Fibroblast of skin of left quadriceps (primary cell): ENCODE measurements around the gene MYO7A.
A peak's percentile ranks its signal among the peaks of the same experiment; 100 is the strongest.

Experiments
- DNase-seq, 2 experiments: peaks; one replicate each; pipeline ENCODE4 v3.0.0-alpha.2; 2013; ENCODE audit warnings: low read depth in 2 of 2

MYO7A gene

DNA sequence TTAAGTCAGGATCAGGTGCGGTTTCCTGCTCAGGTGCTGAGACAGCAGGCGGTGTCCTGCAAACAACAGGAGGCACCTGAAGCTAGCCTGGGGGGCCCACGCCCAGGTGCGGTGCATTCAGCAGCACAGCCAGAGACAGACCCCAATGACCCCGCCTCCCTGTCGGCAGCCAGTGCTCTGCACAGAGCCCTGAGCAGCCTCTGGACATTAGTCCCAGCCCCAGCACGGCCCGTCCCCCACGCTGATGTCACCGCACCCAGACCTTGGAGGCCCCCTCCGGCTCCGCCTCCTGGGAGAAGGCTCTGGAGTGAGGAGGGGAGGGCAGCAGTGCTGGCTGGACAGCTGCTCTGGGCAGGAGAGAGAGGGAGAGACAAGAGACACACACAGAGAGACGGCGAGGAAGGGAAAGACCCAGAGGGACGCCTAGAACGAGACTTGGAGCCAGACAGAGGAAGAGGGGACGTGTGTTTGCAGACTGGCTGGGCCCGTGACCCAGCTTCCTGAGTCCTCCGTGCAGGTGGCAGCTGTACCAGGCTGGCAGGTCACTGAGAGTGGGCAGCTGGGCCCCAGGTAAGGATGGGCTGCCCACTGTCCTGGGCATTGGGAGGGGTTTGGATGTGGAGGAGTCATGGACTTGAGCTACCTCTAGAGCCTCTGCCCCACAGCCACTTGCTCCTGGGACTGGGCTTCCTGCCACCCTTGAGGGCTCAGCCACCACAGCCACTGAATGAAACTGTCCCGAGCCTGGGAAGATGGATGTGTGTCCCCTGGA is at the start of gene MYO7A:
MYO7A (plus strand) TSS at position 327 of the 772 bp plus-strand sequence. CDS start 2,389 bp downstream, outside the sequence.
- no peak for DNase-seq

GRCh38 chr11:77079666-77080065 is 48.4 kb upstream of the MYO7A start:
- DNase-seq: no peak

DNA sequence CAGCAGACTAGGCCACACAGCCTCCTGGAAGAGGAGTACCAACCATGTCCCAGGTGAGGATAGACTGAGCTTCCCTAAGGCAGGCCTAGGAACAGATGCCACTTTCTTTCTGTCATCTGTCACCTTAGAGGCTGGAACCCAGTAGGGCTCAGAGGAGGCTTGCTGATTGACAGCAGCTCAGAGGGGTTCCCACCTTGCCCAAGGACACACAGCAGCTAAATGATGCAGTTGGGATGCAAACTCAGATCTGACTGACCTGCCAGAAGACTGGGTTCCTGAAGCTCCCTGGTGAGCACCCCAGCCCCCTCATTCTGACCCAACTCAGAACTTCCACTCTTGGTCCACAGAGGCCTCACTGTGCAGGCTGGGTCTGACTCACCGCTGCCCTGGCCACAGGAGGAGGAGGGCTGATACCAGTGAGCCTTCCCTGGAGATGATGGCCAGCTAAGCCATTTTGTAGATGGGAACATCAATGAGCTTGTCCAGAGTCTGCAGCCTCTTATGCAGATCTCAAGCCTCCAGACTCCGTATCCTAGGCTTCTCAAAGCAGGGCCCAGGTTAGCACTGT is 47.3 kb upstream of the MYO7A start:
- DNase-seq: no peak

DNA sequence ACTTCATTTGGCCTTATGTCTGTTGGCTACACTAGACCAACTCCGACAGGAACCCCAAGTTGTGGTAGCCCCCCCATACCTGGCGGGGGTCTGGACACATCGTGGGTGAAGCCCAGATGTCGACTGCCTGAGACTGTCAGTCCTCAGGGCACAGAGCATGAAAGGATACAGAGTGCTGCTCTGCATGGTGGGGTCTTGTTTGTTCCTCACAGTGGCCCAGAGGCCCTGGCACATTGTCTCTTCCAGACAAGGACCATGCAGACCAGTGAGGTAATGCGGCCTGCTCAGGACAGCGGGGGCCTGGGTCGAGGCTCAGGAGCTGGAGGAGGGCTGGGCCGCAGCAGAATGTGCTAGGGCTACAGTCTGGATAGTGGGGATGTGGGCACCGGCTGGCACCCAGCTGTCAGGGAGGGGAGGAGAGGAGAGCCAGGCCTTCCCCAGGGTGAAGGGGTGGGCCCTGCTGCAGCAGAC is 46.6 kb upstream of the MYO7A start:
- no peak for DNase-seq

DNA sequence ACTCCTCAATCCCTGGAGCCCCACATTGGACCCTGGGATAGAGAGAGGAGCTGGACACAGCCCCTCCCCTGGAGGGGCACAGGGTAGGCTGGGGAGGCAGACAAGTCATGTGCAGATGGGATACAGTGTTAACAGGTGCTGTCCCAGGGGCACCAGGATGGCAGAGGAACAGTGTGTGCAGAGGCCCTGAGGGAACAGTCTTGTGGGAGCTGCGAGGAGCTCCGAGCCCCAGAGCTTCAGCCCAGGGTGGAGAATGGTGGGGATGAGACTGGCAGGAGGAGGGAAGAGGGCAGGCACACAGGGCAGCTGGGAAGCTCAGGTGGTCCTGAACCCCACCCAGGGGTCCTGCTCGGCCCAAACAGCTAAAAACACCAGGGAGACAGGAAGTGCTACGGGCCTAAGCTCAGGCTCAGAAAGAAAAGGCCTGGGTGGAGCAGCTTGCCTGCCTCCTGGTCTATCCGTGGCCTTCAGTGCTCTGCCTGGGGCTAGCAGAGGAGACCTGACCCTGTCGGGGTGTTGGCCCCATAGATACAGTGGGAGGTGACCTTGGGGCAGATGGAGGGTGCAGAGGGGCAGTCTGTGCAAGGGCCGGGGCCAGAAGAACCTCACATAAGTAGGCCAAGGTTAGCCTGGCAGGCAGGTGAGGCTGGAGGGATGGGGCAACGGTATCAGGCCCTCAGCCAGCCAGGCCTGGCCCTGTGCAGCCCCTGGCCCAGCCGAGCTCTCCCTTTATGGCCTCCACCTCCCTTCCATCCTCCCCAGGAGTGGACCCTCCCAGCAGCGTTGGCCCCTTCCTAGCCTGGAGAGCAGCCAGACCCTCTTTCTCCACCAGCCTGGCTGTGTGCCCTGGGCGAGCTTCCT is 45.8 kb upstream of the MYO7A start:
- no peak for DNase-seq

DNA sequence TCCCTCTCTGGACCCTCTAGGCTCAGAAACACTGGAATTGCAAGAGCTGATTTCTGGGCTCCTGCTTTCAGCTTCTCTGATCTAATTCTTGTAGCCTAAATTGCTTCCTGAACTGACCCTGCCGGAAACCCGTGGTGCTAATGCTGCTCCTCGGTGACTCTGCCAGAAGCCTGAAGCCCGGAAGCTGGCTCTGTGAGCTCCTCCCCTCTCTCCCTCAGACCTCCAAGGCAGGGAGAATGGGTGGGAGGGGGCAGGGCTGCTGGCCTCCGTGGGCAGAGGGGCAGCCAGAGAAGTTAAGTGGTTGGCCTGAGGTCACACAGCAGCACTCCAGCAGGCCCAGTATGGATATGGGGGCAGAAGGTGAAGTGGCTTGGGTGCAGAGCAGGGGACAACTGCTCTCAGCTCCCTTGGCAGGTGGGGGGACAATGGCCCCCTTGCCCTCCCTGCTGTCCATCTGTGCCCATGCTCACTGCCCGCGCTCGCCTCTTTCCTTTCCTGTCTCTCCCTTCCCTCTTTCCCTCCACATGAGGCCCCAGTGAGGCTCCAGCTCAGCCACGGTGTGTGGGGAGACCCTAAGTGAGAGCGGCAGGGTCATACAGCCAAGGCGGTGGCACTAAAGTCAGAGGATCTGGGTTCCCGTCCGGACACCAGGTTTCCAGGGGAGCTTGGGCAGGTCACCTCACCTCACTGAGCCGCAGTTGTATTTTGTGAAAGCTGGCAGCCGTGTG is 45.0 kb upstream of the MYO7A start:
- DNase-seq: no peak

DNA sequence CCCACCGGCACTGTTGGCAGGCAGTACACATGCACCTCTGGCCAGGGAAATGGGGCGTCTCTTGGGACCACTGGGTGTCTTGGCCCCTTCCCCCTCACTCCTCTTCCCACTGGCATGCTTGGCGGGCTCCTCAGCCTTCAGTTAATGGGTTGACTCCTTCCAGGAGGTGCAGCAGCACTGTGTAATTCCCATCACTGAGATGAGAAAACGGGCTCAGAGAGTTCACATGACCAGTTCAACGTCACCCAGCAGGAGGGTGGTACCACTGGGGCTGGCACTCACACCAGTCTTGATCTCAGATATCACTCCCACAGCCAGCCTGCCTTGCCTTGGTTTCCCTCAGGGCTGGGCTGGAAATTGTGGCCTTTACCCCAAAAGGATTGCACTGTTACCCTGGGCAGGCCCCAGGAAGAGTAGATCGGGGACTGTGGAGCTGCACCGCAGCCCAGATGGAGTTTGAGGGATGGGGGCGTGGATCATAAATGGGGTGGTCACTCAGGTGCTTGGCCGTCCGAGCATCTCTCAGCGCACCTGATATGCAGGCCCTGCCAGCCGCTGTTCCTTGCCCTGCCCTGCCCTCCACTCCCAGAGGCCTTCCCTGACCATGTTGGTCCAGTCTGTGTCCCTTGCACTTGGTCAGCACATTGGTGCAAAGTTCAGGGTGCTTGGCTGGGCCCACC is 44.3 kb upstream of the MYO7A start:
- DNase-seq: no peak

- no peak for DNase-seq
Observed at GRCh38 chr11:77084581-77085191, 43.4 kb upstream of the MYO7A start.

GRCh38 chr11:77085652-77086051 is 42.4 kb upstream of the MYO7A start:
- no peak for DNase-seq

GRCh38 chr11:77086521-77087472 is 41.2 kb upstream of the MYO7A start:
- DNase-seq: no peak

DNA sequence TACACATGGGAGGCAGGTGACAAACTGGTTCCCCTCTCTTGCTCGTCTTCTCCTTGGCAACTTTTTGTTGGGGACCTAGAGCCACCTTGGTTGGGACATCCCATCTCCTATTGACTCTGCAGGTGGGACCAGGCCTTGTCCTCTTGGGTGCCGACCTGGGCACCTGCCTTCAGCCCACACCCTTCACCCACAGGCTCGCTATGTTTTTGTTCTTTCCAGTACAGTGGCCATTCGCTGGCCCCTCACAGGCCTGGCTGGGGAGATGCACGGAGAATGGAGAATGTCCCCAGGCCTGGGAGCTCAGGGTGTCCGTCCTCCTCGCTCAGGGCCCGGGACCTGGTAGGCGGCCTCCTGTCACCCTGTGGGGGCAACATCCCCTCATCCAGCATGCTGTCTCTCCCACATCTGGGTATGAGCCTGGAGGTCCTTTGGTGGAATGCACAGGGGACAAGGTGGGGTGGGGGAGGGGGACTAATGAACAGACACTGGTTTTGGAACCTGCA is 40.3 kb upstream of the MYO7A start:
- no peak for DNase-seq

- no peak for DNase-seq
Observed at GRCh38 chr11:77088236-77089003, 39.6 kb upstream of the MYO7A start.

DNA sequence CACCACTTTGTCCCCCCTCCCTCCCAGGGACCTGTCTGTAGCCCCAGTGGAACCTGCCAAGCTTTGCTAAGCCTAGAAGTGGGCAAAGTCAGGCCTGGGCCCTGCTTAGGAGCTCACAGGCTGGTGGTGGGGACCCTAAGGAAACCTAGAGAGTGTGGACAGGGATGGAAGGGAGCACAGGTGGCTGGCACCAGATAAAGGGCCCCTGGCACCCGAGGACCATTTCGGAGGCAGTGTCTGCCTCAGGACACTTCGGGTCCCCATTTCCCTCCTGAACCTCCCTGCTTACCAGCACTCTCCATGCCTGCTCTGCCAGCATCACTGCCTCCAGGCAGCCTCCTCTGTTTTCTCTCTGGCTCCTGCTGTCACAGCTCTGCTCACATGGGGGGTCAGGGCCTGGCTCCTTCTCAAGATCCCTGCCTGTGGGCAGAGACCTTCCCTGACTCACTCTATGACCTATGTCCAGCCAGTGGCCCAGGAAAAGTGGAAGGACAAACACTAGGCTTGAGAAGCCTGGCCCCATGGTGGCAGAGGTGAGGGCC is 39.0 kb upstream of the MYO7A start:
- DNase-seq: no peak

DNA sequence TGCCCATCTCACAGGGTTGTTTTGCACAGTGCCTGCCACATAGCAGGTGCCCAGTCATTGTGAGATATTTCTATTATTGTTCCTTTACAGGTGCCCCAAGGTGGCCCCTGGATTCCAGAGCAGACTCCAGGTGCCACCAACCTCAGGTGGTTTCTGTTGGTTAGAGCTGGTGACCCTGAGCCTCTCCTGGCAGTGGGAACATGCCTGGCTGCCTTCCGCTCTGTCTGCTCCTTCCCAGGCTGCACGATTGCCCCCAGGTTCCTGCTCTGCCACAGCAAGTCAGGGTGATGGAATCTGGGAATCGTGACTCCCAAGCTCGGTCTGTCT is 38.0 kb upstream of the MYO7A start:
- DNase-seq: no peak

GRCh38 chr11:77090373-77091111 is 37.5 kb upstream of the MYO7A start:
- DNase-seq: no peak

GRCh38 chr11:77091146-77091940 is 36.7 kb upstream of the MYO7A start:
- peak in 1 of 2 experiments; percentile 32 for DNase-seq

DNA sequence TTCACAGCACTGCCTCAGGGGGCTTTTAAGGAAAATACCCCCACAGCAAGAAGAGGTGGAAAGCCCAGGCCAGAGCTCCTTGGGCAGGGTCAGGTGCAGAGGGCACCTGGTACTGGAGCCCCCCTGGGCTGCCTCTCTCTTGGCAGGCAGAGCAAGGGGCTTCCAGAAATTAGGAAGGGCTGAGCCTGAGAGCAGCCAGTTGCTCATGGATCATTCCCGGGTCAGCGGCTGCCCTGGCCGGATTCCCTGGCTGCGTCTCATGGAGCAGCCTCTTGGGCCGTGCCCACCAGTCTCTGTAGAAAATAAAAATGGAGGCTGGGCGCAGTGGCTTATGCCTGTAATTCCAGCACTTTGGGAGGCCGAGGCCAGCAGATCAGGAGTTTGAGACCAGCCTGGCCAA is 35.7 kb upstream of the MYO7A start:
- DNase-seq: no peak
